ENCODE results near the gene SOX18. TPM values are rescaled to one million over a fixed set of nuclear protein-coding genes. Genes with fewer than 3 reads are reported as not detected.

Gene SOX18
- total RNA-seq, 1 donor from 2014 or later = not detected

- DNase-seq (ENCODE audit: low spot score) = no peak
- Histone ChIP-seq H3K79me2 (ENCODE audit: low read depth) (no peaks in the 10 kb centered on the region), H3K4me3 (no peak overlapping the region), H3K9ac (no peak overlapping the region), H3K9me3 (ENCODE audit: low read depth) (no peaks in the 10 kb centered on the region), H3K4me1 (peaks cover 7% of the 10 kb centered on the region), H3K36me3 (no peaks in the 10 kb centered on the region), H3K4me2 (no peak overlapping the region), H3K27ac (no peak overlapping the region), H4K20me1 (ENCODE audit: low read depth) (peaks cover 12% of the 10 kb centered on the region), H3F3A (ENCODE audit: low read depth) (peaks cover 10% of the 10 kb centered on the region), H3K27me3 (peaks cover 4% of the 10 kb centered on the region), H2AFZ (replicated peaks) (no peak overlapping the region)
- no peaks in the 10 kb centered on the region for H3K9me3 Mint-ChIP-seq
- no peak overlapping the region for H3K4me3 Mint-ChIP-seq
- TF ChIP-seq EZH2 (IDR thresholded peaks at IDR 0.05) (no peak), CTCF (IDR thresholded peaks at IDR 0.05) (no peak), EZH2phosphoT487 (IDR thresholded peaks at IDR 0.05) (no peak)
- peaks cover 5% of the 10 kb centered on the region for H3K4me1 Mint-ChIP-seq
- H3K27me3 Mint-ChIP-seq (ENCODE audit: insufficient read depth, low read depth) = no peaks in the 10 kb centered on the region
- H3K36me3 Mint-ChIP-seq = no peaks in the 10 kb centered on the region
- no peak overlapping the region for H3K27ac Mint-ChIP-seq
These were observed 24.8 kb upstream of the SOX18 start for GRCh38 chr20:64074184-64074789.

- TF ChIP-seq EZH2phosphoT487 (IDR thresholded peaks at IDR 0.05) (no peak), EZH2 (IDR thresholded peaks at IDR 0.05) (no peak), CTCF (IDR thresholded peaks at IDR 0.05) (no peak)
- H3K4me2 ChIP-seq = no peak overlapping the region
- DNase-seq (ENCODE audit: low spot score) = no peak
- H3K27ac ChIP-seq = no peak overlapping the region
- H3K4me1 ChIP-seq = peaks cover under 1% of the 10 kb centered on the region
- no peaks in the 10 kb centered on the region for H3K27me3 ChIP-seq
- H4K20me1 ChIP-seq (ENCODE audit: low read depth) = peaks cover 15% of the 10 kb centered on the region
- peaks cover 3% of the 10 kb centered on the region for H3F3A ChIP-seq (ENCODE audit: low read depth)
- no peaks in the 10 kb centered on the region for H3K36me3 ChIP-seq
- no peaks in the 10 kb centered on the region for H3K9me3 ChIP-seq (ENCODE audit: low read depth)
- no peaks in the 10 kb centered on the region for H3K79me2 ChIP-seq (ENCODE audit: low read depth)
- Mint-ChIP-seq H3K9me3 (no peaks in the 10 kb centered on the region), H3K4me1 (no peaks in the 10 kb centered on the region), H3K4me3 (no peak overlapping the region), H3K27ac (no peak overlapping the region), H3K36me3 (no peaks in the 10 kb centered on the region), H3K27me3 (ENCODE audit: insufficient read depth, low read depth) (no peaks in the 10 kb centered on the region)
- no peak overlapping the region for H3K9ac ChIP-seq
- no peak overlapping the region for H3K4me3 ChIP-seq
- no peak overlapping the region for H2AFZ ChIP-seq (replicated peaks)
These were observed 24.2 kb upstream of the SOX18 start for GRCh38 chr20:64073476-64074183.

DNA sequence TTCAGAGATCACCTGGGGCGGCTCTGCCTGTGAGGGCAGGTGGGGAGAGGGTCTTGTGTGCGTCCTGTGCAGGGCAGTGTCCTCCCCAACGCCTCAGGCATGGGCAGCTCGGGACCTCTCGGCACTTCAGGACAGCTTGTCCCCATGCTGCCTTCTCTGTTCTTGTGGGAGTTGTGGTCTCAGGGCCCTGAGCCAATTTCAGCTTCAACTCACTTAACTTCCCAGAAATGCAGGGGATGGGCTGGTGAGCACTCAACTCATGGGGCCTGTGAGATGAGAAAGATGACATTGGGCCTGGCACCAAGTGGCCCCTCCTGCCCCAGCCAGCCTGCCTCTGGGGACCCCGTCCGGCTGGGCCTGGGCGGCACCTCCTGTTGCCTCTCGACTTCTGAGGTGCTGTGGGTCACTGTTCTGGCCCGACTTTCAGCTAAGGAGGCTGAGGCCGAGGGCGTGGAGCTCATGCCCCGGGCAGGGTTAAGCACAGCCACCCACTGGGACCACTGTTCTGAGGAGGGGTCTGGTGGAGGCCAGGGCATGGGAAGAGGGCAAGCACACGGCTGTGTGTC, 23.1 kb upstream of the SOX18 start:
- Histone ChIP-seq H3K9ac (no peak overlapping the region), H3K27ac (no peak overlapping the region), H3K27me3 (no peaks in the 10 kb centered on the region), H3F3A (ENCODE audit: low read depth) (no peaks in the 10 kb centered on the region), H3K4me3 (no peak overlapping the region), H2AFZ (replicated peaks) (no peak overlapping the region), H3K36me3 (no peaks in the 10 kb centered on the region), H4K20me1 (ENCODE audit: low read depth) (peaks cover 15% of the 10 kb centered on the region), H3K4me2 (no peak overlapping the region), H3K9me3 (ENCODE audit: low read depth) (no peaks in the 10 kb centered on the region), H3K79me2 (ENCODE audit: low read depth) (no peaks in the 10 kb centered on the region), H3K4me1 (no peaks in the 10 kb centered on the region)
- no peak for DNase-seq (ENCODE audit: low spot score)
- no peak for TF ChIP-seq CTCF (IDR thresholded peaks at IDR 0.05)
- TF ChIP-seq EZH2 (IDR thresholded peaks at IDR 0.05) = no peak
- TF ChIP-seq EZH2phosphoT487 (IDR thresholded peaks at IDR 0.05) = no peak
- Mint-ChIP-seq H3K27ac (no peak overlapping the region), H3K27me3 (ENCODE audit: insufficient read depth, low read depth) (no peaks in the 10 kb centered on the region), H3K9me3 (no peaks in the 10 kb centered on the region), H3K4me3 (no peak overlapping the region), H3K36me3 (no peaks in the 10 kb centered on the region), H3K4me1 (no peaks in the 10 kb centered on the region)
